SHP77 treated with DMSO at 0.1 percent for 48 hours (cell line): ENCODE data around the gene TNK2.
"Not testable (repeated sequence)": the region's sequence is repeated elsewhere in the genome, so short reads cannot be mapped to it uniquely, and the experiment has no call there.

Experiments used
- DNase-seq: peaks from one replicate; lab custom pipeline; 2025; lab: John Stamatoyannopoulos, UW

TNK2 gene

GRCh38 chr3:195885036-195885891 is 23.1 kb downstream of the TNK2 start:
- no peak for DNase-seq

- no peak for DNase-seq
These were observed 23.7 kb downstream of the TNK2 start for GRCh38 chr3:195884691-195885035.

- DNase-seq, result no peak
These were observed 24.6 kb downstream of the TNK2 start for GRCh38 chr3:195883801-195884200.

- no peak for DNase-seq
These were observed 25.2 kb downstream of the TNK2 start for GRCh38 chr3:195883160-195883559.

GRCh38 chr3:195882002-195882441 is 26.3 kb downstream of the TNK2 start:
- no peak for DNase-seq

- no peak for DNase-seq
These were observed 26.9 kb downstream of the TNK2 start for GRCh38 chr3:195881276-195881988.

GRCh38 chr3:195880037-195880431 is 28.3 kb downstream of the TNK2 start:
- no peak for DNase-seq

GRCh38 chr3:195879416-195880036 is 28.8 kb downstream of the TNK2 start:
- no peak for DNase-seq

GRCh38 chr3:195878424-195879274 is 29.7 kb downstream of the TNK2 start:
- DNase-seq, result no peak

- DNase-seq, result no peak
These were observed 30.5 kb downstream of the TNK2 start for GRCh38 chr3:195877767-195878423.

- no peak for DNase-seq
These were observed 31.1 kb downstream of the TNK2 start for GRCh38 chr3:195877136-195877715.

- DNase-seq, result no peak
These were observed 31.9 kb downstream of the TNK2 start for GRCh38 chr3:195876297-195877064.

- DNase-seq, result no peak
These were observed 32.7 kb downstream of the TNK2 start for GRCh38 chr3:195875482-195876236.

GRCh38 chr3:195873971-195874370 is 34.4 kb downstream of the TNK2 start:
- no peak for DNase-seq

GRCh38 chr3:195873281-195873887 is 35.0 kb downstream of the TNK2 start:
- DNase-seq, result no peak

- DNase-seq, result no peak
These were observed 35.6 kb downstream of the TNK2 start for GRCh38 chr3:195872800-195873199.

GRCh38 chr3:195872097-195872496 is 36.3 kb downstream of the TNK2 start:
- DNase-seq, result no peak

GRCh38 chr3:195871686-195872085 is 36.7 kb downstream of the TNK2 start:
- DNase-seq, result not testable (repeated sequence)

GRCh38 chr3:195870937-195871336 is 37.4 kb downstream of the TNK2 start:
- no peak for DNase-seq
